HTERT RPE-1 (cell line): ENCODE results near the gene ZBTB42.

Experiments used
- in situ Hi-C: fragments of 300-500 bp; cut with MboI; formaldehyde crosslinking; loops from 4 replicates; pipeline ENCODE4 v1.14.3; 2020; ENCODE audit warnings: low sequenced_read_pairs

Gene ZBTB42

DNA sequence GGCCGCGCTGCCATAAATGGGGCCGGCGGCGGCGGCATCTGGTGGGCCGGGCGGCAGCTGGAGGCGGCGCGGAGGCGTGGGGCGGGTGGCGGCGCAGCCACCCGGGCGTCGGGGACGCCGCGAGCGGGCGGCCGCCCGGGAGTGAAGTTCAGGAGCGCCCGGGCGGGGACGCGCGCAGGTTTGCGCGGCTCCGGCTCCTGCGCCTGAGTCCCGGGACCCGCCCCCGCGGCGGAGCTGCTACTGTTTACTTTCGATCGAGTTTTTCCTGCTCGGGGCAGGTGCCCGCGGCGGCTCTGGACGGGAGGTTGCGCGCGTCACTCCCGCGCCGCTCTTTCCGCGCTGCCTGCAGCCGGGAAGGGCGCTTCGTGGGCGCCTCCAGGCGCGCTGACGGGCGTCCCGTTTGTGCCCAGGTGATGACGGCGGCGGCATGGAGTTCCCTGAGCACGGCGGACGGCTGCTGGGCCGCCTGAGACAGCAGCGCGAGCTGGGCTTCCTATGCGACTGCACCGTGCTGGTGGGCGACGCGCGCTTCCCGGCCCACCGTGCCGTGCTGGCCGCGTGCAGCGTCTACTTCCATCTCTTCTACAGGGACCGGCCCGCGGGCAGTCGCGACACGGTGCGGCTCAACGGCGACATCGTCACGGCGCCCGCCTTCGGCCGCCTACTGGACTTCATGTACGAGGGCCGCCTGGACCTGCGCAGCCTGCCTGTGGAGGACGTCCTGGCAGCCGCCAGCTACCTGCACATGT lies at the start of gene ZBTB42:
Gene ZBTB42, plus strand, starts transcription at position 331 of the 749 bp plus-strand sequence. Its CDS starts 97 bp downstream, at position 428.
- in situ Hi-C loops, result no loop called here

DNA sequence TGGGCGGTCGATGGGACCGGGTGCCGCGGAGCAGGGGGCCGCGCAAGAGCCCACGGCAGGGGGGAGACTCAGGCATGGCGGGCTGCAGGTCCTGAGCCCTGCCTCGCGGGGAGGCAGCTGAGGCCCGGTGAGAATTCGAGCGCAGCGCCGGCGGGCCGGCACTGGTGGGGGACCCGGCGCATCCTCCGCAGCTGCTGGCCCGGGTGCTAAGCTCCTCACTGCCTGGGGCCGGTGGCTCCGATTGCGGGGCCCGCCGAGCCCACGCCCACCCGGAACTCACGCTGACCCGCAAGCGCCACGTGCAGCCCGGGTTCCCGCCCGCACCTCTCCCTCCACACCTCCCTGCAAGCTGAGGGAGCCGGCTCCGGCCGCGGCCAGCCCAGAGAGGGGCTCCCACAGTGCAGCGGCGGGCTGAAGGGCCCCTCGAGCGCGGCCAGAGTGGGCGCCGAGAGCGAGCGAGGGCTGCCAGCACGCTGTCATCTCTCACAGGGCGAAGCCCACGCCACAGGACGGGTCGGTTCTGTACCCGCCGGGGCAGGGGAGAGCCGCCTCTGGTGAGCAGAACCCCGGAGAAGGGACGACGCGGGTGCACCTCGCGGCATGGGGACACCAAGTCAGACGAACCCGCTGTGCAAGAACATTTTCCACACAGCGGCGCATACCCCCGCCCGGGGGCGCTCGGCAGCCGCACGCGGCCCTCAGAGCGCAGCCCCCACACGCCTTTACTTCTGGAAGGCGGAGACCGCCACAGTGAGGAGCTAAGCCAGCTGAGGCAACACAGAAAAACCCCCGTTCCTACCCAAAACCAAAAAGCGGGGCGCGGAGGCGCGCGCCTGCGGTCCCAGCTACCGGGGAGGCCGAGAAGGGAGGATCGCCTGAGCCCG lies 49.1 kb upstream of the ZBTB42 start:
- in situ Hi-C loops, result no loop called here

DNA sequence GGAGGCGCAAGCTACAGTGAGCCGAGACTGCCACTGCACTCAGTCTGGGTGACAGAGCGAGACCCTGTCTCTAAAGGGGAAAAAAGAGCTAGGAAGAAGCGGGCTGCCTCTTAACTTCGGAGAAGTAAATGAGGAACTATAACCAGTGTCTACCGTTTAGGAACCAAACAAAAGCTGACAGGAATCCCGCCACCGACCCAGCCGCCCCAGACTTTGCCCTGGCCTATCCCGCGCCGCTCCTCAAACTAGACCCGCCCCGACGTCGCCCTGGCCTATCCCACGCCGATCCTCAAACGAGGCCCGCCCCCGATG lies 48.5 kb upstream of the ZBTB42 start:
- in situ Hi-C loops, result no loop called here

DNA sequence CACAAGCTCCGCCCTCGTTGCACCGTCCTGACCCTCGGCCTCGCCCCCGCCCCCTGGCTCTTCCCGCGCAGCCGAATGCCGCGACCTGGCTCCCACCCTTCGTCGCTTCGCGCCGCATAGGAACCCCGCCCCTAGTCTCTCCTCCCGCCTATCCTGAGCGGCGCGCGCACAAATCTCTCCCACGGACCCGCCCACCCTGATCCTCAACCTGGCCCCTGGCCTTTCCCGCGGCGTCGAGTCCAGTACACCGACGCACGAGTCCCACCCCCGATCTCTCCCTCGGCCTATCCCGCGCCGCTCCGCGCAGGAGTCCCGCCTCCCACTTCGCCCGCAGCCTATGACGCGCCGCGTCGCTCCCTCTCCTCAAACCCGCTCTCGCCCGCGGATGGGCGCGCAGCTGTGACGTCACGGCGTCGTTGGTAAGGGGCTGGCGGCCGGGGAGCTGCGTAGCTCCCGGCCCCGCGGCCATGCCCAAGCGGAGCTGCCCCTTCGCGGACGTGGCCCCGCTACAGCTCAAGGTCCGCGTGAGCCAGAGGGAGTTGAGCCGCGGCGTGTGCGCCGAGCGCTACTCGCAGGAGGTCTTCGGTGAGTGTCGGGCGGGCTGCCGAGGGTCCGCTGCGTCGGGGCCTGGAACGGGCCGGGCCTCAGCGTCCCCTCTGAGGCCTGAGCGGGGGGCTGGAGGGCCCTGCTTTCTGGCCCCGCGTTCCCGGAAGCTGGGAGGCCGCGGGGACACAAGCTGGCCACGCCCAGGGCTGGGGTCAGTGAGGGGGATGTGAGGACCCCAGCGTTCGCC lies 48.0 kb upstream of the ZBTB42 start, which contains the start of gene SIVA1:
Gene SIVA1, plus strand, starts transcription at position 413 of the 793 bp plus-strand sequence. Its CDS starts 55 bp downstream, at position 468.
- in situ Hi-C loops, result no loop called here

DNA sequence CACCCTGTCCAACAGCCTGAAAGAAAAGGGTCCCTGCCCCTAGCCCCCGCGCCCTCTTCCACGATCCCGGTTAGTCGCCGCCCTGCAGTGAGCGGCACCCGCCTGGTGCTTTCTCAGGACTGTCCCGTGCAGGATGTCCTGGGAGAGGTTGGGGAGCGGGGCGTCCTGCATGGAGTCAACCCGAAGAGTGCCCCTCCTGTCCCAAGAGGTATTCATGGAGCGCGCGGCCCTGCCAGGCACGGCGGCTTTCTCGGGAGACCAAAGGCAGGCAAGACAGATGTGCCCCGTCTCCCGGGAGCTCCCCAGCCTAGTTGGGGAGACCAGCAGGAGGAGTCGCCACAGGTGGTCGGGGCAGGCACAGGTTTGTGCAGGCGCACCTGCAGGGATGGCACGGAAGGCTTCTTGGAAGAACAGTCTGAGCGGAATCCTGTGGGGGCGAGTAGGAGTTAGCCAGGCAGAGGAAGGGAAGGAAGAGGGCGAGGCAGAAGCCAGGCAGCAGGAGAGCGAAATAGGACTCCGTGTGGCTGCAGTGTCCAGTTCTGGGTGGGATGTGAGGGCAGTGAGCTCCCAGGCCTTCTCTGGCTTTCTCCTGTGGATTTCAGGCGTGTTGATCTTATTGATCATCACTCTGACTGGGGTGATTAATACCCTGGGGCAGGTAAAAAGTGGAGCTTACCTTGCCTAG lies 47.2 kb upstream of the ZBTB42 start:
- in situ Hi-C loops, result no loop called here

DNA sequence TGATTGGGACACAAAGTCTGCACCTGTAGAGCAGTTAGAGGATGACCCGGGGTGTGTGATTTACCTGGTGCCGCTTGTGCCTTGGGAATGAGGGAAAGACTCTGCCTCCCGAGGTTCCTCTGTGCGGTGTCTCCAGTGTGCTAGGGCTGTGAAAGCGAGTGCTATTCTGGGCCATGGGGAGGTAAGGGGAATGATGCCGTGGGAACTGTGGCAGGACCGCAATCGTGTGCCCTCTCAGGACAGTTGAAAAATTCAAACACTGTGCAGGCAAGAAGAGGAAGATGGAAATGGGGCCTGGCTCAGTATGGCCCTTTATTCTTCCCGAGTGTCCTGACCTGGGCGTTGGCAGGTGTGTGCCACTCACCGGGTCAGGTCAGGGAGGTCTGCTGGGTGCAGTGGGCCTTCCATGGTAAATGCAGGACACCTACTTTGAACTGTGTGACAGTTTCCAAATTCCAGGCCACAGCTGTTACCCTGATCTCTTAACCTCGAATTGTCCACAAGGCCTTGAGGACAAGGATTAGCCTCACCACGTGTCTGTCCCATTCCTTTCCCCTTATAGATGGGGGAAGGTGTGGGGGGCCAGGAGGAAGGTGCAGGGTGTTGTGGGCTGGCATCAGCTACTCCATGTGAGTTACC lies 46.6 kb upstream of the ZBTB42 start:
- in situ Hi-C loops, result no loop called here

DNA sequence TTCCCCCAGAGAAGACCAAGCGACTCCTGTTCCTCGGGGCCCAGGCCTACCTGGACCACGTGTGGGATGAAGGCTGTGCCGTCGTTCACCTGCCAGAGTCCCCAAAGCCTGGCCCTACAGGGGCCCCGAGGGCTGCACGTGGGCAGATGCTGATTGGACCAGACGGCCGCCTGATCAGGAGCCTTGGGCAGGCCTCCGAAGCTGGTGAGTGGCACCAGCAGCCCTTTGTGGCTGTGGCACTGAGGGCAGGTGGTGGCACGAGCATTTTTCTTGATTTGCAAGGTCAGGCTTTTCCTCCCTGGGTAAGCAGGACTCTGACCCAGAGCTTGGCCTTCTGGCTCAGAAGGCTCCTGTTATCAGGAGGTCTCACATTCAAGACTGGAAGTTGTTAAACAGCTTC lies 45.3 kb upstream of the ZBTB42 start:
- in situ Hi-C loops, result no loop called here

DNA sequence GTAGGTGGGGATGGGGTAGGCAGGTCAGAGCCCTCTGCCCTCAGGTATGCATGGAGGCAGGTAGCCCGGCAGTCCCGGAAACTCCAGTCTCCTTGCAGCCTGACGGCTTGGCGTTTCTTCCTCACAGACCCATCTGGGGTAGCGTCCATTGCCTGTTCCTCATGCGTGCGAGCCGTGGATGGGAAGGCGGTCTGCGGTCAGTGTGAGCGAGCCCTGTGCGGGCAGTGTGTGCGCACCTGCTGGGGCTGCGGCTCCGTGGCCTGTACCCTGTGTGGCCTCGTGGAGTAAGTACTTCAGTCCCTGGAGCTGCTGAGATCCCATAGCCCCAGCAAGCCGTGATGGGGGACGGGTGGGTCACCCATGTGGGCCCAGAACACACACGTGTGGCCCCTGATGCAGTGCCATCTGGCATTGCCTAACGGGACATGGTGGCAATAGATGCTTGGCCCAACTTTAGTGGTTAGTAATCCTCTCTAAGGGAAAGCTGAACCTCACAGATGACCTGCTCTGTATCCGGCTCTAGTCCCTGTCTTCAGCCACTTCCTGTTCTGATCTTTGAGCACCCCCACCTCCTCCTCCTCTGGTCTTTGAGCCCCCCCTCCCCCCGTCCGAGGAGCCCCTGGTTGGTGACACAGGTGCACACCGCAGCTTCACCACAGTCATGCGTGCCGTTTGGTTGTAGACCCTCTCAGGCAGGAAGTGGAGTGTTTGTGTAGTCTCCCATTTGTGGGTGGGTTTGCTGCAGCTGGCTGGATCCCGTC lies 44.2 kb upstream of the ZBTB42 start:
- in situ Hi-C loops, result no loop called here

GRCh38 chr14:104757238-104757585 lies 43.7 kb upstream of the ZBTB42 start:
- in situ Hi-C loops, result no loop called here

DNA sequence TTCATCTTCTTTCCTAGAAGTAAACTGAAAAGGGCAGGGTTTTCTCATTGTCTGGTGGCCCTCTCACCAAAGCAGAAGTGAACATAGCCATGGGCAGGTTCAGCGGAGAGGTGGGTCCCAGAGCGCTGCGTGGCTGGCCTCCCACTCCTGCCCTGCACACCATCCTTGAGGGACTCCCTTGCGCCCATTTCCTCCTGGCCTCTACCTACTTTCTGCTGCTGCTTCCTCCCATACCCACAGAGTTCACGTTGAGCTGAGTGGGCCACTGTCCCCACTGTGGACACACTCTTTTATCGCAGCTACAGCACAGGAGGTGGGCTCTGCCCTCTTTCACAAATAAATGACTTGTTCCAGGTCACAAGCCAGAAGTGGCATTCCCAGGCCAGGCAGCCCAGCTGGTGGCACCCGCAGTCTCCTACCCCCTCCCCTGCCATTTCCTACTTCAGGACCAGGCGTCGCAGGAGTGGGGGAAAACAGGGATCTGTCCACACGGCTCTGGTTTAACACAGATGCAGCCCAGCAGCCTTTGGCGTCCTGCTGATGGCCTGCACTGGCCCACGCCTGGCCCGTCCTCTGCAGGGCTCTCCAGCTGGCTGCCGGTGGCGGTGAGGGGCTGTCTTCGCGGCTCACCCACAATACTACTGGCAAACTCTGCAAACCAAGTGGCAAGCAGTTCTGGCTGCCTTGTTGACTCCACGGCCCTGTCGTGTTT lies 43.1 kb upstream of the ZBTB42 start:
- in situ Hi-C loops, result no loop called here

GRCh38 chr14:104758981-104759969 lies 41.6 kb upstream of the ZBTB42 start:
- in situ Hi-C loops, result no loop called here

DNA sequence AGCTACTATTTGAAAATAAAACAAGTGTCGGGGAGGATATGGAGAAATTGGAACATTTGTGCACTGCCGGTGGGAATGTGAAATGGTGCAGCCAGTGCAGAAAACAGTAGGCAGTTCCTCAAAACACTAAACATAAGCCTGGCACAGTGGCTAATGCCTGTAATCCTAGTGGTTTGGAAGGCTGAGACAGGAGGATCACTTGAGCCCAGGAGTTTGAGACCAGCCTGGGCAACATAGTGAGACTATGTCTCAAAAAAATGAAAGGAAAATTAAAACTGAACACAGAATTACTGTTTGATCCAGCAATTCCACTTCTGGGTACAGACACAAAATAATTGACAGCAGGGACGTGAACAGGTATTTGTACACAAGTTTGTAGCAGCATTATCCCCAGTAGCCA lies 35.4 kb upstream of the ZBTB42 start:
- in situ Hi-C loops, result no loop called here

DNA sequence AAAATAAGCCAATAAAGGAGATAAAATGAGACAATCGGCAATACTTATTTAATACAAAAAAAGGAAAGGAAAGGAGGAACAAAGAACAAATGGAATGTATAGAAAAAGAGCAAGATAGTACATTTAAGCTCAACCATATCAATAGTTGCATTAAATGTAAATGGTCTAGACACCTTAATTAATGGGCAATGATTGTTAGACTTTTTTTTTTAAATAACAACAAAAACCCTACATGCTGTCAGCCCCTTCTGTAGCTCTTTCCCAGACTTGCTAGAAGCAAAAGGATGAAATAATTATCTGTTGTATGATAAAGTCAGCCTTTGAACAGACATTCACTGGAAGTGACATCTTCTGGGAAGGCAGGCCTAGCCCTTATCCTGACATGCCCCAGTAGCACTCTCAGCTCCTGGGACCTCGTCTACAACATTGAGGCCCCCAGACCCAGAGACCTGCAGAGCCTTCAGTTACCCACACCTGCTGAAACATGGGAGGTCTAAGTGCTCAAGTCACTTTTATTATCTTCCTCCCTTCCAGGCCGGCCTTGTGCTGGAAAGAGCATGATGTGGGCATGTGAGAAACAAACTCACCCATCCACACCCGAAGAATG lies 34.5 kb upstream of the ZBTB42 start:
- in situ Hi-C loops, result no loop called here

- in situ Hi-C loops, result no loop called here
These were observed 33.9 kb upstream of the ZBTB42 start for GRCh38 chr14:104766863-104767633.

DNA sequence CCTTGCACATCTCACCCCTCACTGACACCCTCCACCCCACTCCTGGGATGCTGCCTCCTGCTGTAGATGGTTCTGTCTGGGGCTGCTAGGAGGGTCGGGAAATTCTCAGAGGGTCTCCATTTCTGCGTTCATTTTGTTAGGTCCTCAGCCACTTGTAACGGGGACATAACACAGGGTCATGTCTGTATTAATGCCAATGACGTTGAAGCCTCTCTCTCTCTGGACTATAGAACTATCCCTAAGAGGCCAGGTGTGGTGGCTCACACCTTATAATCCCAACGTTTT lies 33.3 kb upstream of the ZBTB42 start:
- in situ Hi-C loops, result no loop called here

DNA sequence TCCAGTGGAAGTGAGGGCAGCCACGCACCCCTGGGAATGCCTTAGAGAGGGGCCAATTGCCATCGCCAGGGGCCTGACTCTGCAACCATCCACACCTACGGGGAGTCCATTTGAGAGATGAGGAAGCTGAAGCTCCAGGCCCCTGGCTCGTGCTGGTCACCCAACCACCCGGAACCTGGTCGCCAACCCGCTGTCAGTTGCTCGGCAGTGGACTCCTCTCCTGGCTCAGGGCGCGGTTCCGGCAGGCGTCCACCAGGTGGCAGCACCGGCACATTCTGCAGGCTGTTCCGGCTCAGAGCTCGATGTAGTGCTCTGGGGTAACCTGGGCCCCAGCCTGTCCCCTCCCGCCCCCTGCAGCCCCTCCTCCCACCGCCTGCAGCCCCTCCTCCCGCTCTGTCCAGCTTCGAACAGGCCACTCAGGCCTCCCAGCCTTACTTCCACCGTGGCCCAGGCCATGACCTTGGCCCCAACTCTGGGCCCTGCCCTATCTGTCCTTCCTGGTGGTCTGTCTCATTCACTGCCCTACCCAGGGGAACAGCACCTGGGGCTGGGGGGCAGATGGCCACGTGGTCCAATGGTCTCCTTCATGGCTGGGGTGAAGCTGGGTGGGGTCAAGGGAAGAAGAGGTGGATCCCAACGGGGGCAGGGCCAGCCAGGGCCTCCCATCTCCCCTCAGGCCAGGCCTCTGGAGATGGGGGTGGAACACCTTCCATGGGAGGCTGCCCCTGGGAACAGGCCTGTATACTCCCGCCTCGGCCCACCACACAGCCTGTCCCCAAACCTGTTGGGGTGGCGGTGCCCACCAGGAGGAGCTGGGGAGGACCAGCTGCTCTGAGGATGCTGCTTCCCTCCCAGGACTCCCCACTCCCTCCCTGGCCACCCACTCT lies 32.2 kb upstream of the ZBTB42 start:
- in situ Hi-C loops, result no loop called here
